Measurements from ENCODE around the gene IL10RB. TPM values are rescaled to one million over a fixed set of nuclear protein-coding genes. Genes with fewer than 3 reads are reported as not detected.

IL10RB gene
- polyA plus RNA-seq, 1 donor: 16.3 TPM

DNA sequence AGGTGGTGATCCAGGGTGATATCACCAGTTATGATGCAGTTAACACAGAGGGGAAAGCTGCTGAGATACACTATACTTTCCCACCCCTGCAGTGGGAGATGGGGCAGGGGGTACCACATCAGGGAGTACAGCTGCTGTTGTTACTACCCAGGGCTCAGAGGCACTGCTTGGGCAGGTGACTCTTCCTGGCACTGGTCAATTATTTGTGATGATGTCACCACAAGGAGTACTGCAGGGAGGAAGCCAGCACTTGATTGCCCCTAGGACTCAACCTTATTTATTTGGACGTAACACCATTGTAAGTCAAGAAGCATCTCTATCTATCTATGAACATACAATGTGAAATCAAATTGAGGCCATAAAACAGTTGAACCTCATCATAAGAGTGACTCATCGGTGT is 68.7 kb downstream of the IL10RB start:
- DNase-seq: no peak

DNA sequence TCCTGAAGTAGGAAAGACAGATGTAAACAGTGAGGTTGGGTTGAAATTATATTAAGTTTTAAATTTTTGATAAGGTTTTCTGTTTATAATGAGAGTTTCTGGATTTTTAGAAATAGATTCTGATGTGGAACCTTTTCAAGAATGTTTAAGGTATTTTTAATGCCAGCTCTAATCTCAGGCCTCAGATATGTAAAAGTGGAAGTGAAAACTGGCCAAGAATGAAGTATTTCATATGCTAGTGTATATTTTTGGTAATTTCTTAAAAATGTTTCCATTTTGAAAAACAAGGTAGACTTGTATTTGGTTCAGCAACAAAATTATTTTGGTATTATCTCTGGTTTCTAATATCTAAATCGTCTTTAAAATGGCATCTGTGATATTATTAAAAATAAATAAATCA is 73.0 kb downstream of the IL10RB start:
- no peak for DNase-seq

DNA sequence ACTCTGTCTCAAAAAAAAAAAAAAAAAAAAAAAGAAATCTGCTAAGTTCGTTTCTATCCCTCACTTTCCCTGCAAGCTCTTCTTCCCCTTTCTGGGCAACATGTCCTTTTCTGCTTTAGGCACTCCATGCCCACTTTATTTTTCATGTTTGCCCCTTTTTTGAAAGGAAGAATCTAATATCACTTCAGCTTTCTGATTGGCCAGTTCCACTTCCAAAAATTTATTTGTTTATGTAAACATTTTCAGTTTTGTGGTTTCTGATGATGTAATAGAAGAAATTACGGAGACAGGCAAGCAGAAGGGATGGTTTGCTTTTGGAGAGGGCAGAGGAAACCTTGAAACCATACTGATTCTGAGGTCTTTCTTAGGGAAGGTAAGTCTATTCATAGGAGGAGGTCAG is 73.8 kb downstream of the IL10RB start:
- no peak for DNase-seq

- no peak for DNase-seq
These were observed 79.6 kb downstream of the IL10RB start for GRCh38 chr21:33345751-33346238.

Other genes with a start within 250 kb of the IL10RB start
- gene OLIG2, start 240.4 kb upstream of the IL10RB start, polyA plus RNA-seq (ENCODE audit: insufficient read length): not detected
- gene OLIG1, start 196.2 kb upstream of the IL10RB start, polyA plus RNA-seq (ENCODE audit: insufficient read length): 0.25 TPM
- 12.8 TPM for gene IFNAR2, start 36.4 kb upstream of the IL10RB start, polyA plus RNA-seq (ENCODE audit: insufficient read length)
- gene IFNAR1, start 58.6 kb downstream of the IL10RB start, polyA plus RNA-seq (ENCODE audit: insufficient read length): 24.3 TPM
- 52.7 TPM for gene IFNGR2, start 137.0 kb downstream of the IL10RB start, polyA plus RNA-seq (ENCODE audit: insufficient read length)
- 19.4 TPM for gene TMEM50B, start 213.6 kb downstream of the IL10RB start, polyA plus RNA-seq (ENCODE audit: insufficient read length)
- 2.1 TPM for gene DNAJC28, start 225.3 kb downstream of the IL10RB start, polyA plus RNA-seq (ENCODE audit: insufficient read length)